RWPE1 (cell line): ENCODE results near the gene WDFY4.

Experiments
- CTCF ChIA-PET: fragments of 350-600 bp; sonication (Branson Sonifier 250); formaldehyde crosslinking; extraction: SDS; loops from one replicate; lab custom pipeline; 2021; lab: Yijun Ruan, JAX
- POLR2A ChIA-PET: fragments of 400-600 bp; formaldehyde crosslinking; extraction: SDS; loops from one replicate; lab custom pipeline; 2020; ENCODE audit warnings: antibody characterized with exemption; ENCODE audit not compliant: low non-redundant PET; lab: Yijun Ruan, JAX
- DNase-seq: peaks from one replicate; pipeline ENCODE4 v3.0.0; 2012; ENCODE audit warnings: low spot score
- H3K27ac ChIP-seq: fragments of 450-650 bp; 2 replicates; pipeline ENCODE4 v1.5.1; 2017
- TF ChIP-seq, protein P1 (sequence below): fragments of 450-650 bp; conservative IDR thresholded peaks from 2 replicates; pipeline ENCODE4 v1.5.1; 2017; ENCODE audit warnings: low read depth, mild to moderate bottlenecking

The WDFY4 gene

GRCh38 chr10:48779077-48779476 is 94.4 kb downstream of the WDFY4 start:
- ChIA-PET POLR2A (no interaction called here), CTCF (no interaction called here)
- DNase-seq, result no peak
- no peak overlapping the region for H3K27ac ChIP-seq
- TF ChIP-seq, protein P1, sequence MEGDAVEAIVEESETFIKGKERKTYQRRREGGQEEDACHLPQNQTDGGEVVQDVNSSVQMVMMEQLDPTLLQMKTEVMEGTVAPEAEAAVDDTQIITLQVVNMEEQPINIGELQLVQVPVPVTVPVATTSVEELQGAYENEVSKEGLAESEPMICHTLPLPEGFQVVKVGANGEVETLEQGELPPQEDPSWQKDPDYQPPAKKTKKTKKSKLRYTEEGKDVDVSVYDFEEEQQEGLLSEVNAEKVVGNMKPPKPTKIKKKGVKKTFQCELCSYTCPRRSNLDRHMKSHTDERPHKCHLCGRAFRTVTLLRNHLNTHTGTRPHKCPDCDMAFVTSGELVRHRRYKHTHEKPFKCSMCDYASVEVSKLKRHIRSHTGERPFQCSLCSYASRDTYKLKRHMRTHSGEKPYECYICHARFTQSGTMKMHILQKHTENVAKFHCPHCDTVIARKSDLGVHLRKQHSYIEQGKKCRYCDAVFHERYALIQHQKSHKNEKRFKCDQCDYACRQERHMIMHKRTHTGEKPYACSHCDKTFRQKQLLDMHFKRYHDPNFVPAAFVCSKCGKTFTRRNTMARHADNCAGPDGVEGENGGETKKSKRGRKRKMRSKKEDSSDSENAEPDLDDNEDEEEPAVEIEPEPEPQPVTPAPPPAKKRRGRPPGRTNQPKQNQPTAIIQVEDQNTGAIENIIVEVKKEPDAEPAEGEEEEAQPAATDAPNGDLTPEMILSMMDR, result no peak

- CTCF ChIA-PET, result no interaction called here
- TF ChIP-seq, protein P1, result no peak
- POLR2A ChIA-PET, result no interaction called here
- H3K27ac ChIP-seq, result no peak overlapping the region
- DNase-seq, result no peak
Observed at GRCh38 chr10:48779546-48780152, 95.0 kb downstream of the WDFY4 start.

GRCh38 chr10:48780341-48780740 is 95.7 kb downstream of the WDFY4 start:
- CTCF ChIA-PET, result no interaction called here
- TF ChIP-seq, protein P1, result no peak
- H3K27ac ChIP-seq, result no peak overlapping the region
- no peak for DNase-seq
- POLR2A ChIA-PET, result no interaction called here

- TF ChIP-seq, protein P1, result no peak
- POLR2A ChIA-PET, result no interaction called here
- CTCF ChIA-PET, result no interaction called here
- DNase-seq, result no peak
- no peak overlapping the region for H3K27ac ChIP-seq
Observed at GRCh38 chr10:48782386-48782785, 97.7 kb downstream of the WDFY4 start.

- DNase-seq, result no peak
- POLR2A ChIA-PET, result no interaction called here
- CTCF ChIA-PET, result interaction anchor here (0.6 to 1.1 kb wide), 2 partner anchors 19 to 585 kb away, joined by 3 read pairs; no protein-coding TSS in a partner anchor
- no peak overlapping the region for H3K27ac ChIP-seq
- TF ChIP-seq, protein P1, result no peak
Observed at GRCh38 chr10:48784031-48784430, 99.4 kb downstream of the WDFY4 start.

GRCh38 chr10:48785796-48786195 is 101.1 kb downstream of the WDFY4 start:
- CTCF ChIA-PET, result no interaction called here
- H3K27ac ChIP-seq, result no peak overlapping the region
- TF ChIP-seq, protein P1, result no peak
- POLR2A ChIA-PET, result no interaction called here
- no peak for DNase-seq
